Measurements from ENCODE around the gene PLOD2. TPM values are rescaled to one million over a fixed set of nuclear protein-coding genes. Genes with fewer than 3 reads are reported as not detected.

PLOD2 gene
- total and polyA plus RNA-seq, 12 donors, result 12.5 to 44.6 (median 16.8) TPM

DNA sequence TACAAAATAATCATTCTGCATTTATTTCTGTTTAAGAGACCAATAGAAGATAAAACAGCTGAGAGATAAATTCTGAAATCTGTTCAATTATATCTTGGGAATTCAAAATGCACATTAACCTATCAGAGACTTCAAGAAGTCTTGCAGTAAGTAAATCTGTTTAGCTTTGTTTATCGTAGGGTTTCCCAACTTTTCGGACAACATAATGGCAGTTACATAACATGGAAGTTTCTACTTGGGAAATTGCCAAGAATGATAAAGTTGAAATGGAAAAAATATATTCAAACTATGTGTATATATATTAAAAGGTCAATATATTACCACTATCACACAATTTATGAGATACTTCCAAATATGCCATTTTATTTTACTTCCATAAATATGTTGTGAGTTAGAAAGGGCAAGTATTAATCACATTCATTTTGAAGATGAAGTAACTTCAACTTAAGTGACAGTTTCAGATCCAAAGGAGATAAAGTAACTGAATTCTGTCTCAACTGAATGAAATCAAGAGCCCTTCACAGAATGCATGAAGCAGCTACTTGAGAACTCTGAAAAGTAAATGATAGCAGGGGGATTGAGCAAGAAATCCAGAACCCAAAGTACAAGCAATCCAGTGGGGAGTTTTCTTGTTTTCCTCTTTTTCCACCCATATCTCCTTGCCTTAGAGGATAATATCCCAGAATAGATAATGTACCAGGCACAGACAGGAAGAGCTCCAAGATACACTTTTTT, 108.8 kb downstream of the PLOD2 start:
- no peak overlapping the region for H3K27ac ChIP-seq
- intact Hi-C loops (cut with DNase I), result no loop called here
- DNase-seq (no peak), ATAC-seq (no peak)
- H3K9me3 ChIP-seq, result no peaks in the 10 kb centered on the region
- no peaks in the 10 kb centered on the region for H3K27me3 ChIP-seq
- H3K4me1 ChIP-seq, result no peaks in the 10 kb centered on the region
- H3K4me3 ChIP-seq, result no peak overlapping the region
- no peaks in the 10 kb centered on the region for H3K36me3 ChIP-seq
- TF ChIP-seq, protein P1, sequence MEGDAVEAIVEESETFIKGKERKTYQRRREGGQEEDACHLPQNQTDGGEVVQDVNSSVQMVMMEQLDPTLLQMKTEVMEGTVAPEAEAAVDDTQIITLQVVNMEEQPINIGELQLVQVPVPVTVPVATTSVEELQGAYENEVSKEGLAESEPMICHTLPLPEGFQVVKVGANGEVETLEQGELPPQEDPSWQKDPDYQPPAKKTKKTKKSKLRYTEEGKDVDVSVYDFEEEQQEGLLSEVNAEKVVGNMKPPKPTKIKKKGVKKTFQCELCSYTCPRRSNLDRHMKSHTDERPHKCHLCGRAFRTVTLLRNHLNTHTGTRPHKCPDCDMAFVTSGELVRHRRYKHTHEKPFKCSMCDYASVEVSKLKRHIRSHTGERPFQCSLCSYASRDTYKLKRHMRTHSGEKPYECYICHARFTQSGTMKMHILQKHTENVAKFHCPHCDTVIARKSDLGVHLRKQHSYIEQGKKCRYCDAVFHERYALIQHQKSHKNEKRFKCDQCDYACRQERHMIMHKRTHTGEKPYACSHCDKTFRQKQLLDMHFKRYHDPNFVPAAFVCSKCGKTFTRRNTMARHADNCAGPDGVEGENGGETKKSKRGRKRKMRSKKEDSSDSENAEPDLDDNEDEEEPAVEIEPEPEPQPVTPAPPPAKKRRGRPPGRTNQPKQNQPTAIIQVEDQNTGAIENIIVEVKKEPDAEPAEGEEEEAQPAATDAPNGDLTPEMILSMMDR (IDR thresholded peaks at IDR 0.05), result no peak
- WGBS, 2 donors, result 77 to 85% methylated on average over 2 of the region's 2 CpGs

DNA sequence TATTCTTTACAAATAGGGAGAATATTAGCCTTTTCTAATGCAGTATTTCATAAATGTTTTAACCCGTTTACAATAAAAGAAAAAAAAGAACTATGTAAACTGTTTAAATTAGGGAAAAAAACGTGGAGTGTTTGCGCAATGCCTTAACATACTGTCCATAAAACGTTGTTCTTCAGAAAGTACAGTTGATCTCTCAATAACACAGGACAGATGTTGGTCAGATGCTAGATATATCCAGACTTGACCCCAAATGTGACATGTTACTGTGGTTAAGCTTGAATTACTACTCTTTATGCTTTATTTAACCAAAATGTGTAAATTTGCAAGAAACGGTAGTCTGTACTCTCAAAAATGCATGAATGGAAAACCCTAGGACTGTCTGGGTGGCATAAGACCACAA, 110.3 kb downstream of the PLOD2 start:
- Histone ChIP-seq H3K27ac (no peak overlapping the region), H3K4me1 (no peaks in the 10 kb centered on the region), H3K36me3 (no peaks in the 10 kb centered on the region), H3K9me3 (no peaks in the 10 kb centered on the region), H3K27me3 (no peaks in the 10 kb centered on the region), H3K4me3 (no peak overlapping the region)
- WGBS, 2 donors, result 77 to 86% methylated on average over 5 of the region's 5 CpGs
- DNase-seq (no peak), ATAC-seq (no peak)
- TF ChIP-seq, protein P1 (IDR thresholded peaks at IDR 0.05), result no peak
- intact Hi-C loops (cut with DNase I), result no loop called here

DNA sequence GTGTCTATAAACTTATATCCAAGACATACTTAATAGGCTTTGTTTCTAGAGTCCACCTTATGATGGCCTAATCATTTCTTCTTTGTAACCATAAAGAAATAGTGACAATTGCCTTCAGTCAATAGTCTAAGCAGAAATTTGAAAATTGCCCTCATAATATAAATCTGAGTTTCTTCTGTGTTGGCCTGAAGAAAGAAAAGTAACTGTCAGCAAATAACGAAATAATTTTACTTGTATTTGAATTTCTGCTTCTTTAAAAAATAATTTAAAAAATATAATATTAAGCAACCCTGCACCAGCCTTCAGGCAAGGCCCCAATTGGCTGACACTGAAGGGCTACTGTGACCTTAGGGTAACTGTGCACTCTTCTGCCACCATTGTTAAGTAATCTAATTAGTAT, 113.5 kb downstream of the PLOD2 start:
- intact Hi-C loops (cut with DNase I), result no loop called here
- Histone ChIP-seq H3K4me1 (no peaks in the 10 kb centered on the region), H3K27me3 (no peaks in the 10 kb centered on the region), H3K4me3 (no peak overlapping the region), H3K27ac (no peak overlapping the region), H3K36me3 (no peaks in the 10 kb centered on the region), H3K9me3 (peaks cover 0 to 4% (median 0%) of the 10 kb centered on the region in 11 donors)
- TF ChIP-seq, protein P1 (IDR thresholded peaks at IDR 0.05), result no peak
- DNase-seq, result no peak
- WGBS, 2 donors, result 91 to 92% methylated on average over 1 of the region's 1 CpG
- ATAC-seq, result no peak

DNA sequence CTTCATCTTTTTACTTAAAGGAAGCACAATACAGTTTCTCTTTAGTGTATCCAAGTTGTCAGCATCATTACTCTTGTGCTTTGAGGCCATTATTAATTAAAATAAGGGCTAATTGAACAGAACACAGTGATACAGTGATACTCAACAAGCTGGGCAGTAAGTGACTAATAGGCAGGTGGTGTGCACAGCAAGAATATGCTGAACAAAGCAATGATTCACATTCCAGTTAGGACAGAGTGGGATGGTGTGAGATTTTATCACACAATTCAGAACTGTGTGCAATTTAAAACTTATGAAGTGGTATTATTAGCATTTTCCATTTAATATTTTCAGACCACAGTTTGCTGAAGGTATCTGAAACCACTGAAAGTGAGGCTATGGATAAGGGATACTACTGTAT, 116.9 kb downstream of the PLOD2 start:
- Histone ChIP-seq H3K4me1 (no peaks in the 10 kb centered on the region), H3K27ac (no peak overlapping the region), H3K36me3 (no peaks in the 10 kb centered on the region), H3K9me3 (peaks cover 0 to 4% (median 0%) of the 10 kb centered on the region in 11 donors), H3K4me3 (no peak overlapping the region), H3K27me3 (no peaks in the 10 kb centered on the region)
- intact Hi-C loops (cut with DNase I), result no loop called here
- no peak for ATAC-seq
- TF ChIP-seq, protein P1 (IDR thresholded peaks at IDR 0.05), result no peak
- DNase-seq, result no peak
